Peyer's patch (tissue), 4 donors: ENCODE data around the gene STX18.

Experiments
- POLR2A ChIP-seq, 2 donors: fragments of 450-650 bp; IDR thresholded peaks; one replicate each; pipeline ENCODE4 v1.5.1; 2017; ENCODE audit warnings: antibody characterized with exemption in 2 of 2, mild to moderate bottlenecking in 2 of 2, moderate library complexity in 2 of 2
- TF ChIP-seq, protein P1 (sequence below), 6 experiments: fragments of 450-650 bp in 4 of 6; fragments of 200-600 bp in 2 of 6; sonication (generic) in 1 of 6; IDR thresholded peaks; one replicate each; pipeline ENCODE4 v1.5.1; 2017 to 2019; ENCODE audit warnings: antibody characterized with exemption in 6 of 6, mild to moderate bottlenecking in 3 of 6, moderate library complexity in 1 of 6

DNA sequence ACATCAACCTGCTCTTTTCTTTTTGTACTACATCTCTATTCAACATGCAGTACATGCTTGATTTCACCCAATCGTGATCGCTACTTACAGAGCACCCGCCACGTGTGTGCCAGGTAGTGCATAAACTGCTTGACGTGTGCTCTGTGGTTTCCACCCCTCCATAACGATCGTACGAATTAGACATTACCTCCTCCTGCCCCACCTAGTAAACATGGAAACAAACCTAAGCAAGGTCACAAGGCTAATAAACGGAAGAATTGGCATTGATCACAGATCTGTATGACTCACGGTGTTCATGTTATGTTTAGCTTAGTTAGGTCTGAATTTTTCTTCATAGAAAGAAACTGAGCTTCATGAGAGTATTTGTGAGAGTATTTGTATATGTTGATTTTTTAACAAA lies 64.1 kb downstream of the STX18 start:
- TF ChIP-seq, protein P1, sequence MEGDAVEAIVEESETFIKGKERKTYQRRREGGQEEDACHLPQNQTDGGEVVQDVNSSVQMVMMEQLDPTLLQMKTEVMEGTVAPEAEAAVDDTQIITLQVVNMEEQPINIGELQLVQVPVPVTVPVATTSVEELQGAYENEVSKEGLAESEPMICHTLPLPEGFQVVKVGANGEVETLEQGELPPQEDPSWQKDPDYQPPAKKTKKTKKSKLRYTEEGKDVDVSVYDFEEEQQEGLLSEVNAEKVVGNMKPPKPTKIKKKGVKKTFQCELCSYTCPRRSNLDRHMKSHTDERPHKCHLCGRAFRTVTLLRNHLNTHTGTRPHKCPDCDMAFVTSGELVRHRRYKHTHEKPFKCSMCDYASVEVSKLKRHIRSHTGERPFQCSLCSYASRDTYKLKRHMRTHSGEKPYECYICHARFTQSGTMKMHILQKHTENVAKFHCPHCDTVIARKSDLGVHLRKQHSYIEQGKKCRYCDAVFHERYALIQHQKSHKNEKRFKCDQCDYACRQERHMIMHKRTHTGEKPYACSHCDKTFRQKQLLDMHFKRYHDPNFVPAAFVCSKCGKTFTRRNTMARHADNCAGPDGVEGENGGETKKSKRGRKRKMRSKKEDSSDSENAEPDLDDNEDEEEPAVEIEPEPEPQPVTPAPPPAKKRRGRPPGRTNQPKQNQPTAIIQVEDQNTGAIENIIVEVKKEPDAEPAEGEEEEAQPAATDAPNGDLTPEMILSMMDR (IDR thresholded peaks at IDR 0.05), result no peak
- TF ChIP-seq POLR2A (IDR thresholded peaks at IDR 0.05), result no peak
